Activated CD8-positive, alpha-beta memory T cell treated with anti-CD3 and anti-CD28 coated beads, Interleukin-2, amount 50 U/mL, for 48 hours (primary cell): ENCODE results near the gene BCL2.
"Not testable (repeated sequence)": the region's sequence is repeated elsewhere in the genome, so short reads cannot be mapped to it uniquely, and the experiment has no call there.

Source experiments
- DNase-seq: peaks from one replicate; pipeline ENCODE4 v3.0.0-alpha.2; 2020

BCL2 gene

GRCh38 chr18:63197246-63197869 lies 122.2 kb downstream of the BCL2 start:
- no peak for DNase-seq

- no peak for DNase-seq
These were observed 124.0 kb downstream of the BCL2 start for GRCh38 chr18:63195326-63196159.

GRCh38 chr18:63192885-63193349 lies 126.7 kb downstream of the BCL2 start:
- DNase-seq = no peak

GRCh38 chr18:63192126-63192884 lies 127.3 kb downstream of the BCL2 start:
- DNase-seq = no peak

- no peak for DNase-seq
These were observed 128.2 kb downstream of the BCL2 start for GRCh38 chr18:63191413-63191812.

- DNase-seq = not testable (repeated sequence)
These were observed 128.7 kb downstream of the BCL2 start for GRCh38 chr18:63190838-63191237.

- no peak for DNase-seq
These were observed 129.8 kb downstream of the BCL2 start for GRCh38 chr18:63189817-63190216.

- DNase-seq = no peak
These were observed 130.5 kb downstream of the BCL2 start for GRCh38 chr18:63189041-63189440.

GRCh38 chr18:63187791-63188460 lies 131.6 kb downstream of the BCL2 start:
- no peak for DNase-seq

- no peak for DNase-seq
These were observed 132.4 kb downstream of the BCL2 start for GRCh38 chr18:63187223-63187574.

- DNase-seq = no peak
These were observed 132.9 kb downstream of the BCL2 start for GRCh38 chr18:63186520-63187222.

- no peak for DNase-seq
These were observed 133.6 kb downstream of the BCL2 start for GRCh38 chr18:63185984-63186383.

GRCh38 chr18:63183952-63184770 lies 135.4 kb downstream of the BCL2 start:
- no peak for DNase-seq

GRCh38 chr18:63183378-63183777 lies 136.2 kb downstream of the BCL2 start:
- no peak for DNase-seq

GRCh38 chr18:63182861-63183260 lies 136.7 kb downstream of the BCL2 start:
- no peak for DNase-seq

- DNase-seq = no peak
These were observed 137.2 kb downstream of the BCL2 start for GRCh38 chr18:63182310-63182772.

- no peak for DNase-seq
These were observed 137.8 kb downstream of the BCL2 start for GRCh38 chr18:63181706-63182309.

GRCh38 chr18:63180971-63181376 lies 138.6 kb downstream of the BCL2 start:
- no peak for DNase-seq

GRCh38 chr18:63180321-63180720 lies 139.2 kb downstream of the BCL2 start:
- no peak for DNase-seq

GRCh38 chr18:63179422-63179821 lies 140.1 kb downstream of the BCL2 start:
- no peak for DNase-seq

- no peak for DNase-seq
These were observed 140.6 kb downstream of the BCL2 start for GRCh38 chr18:63178971-63179370.
